Measurements from ENCODE around the gene ETFA.

- no peak for TF ChIP-seq CTCF (IDR thresholded peaks at IDR 0.05 in 4 of 5, conservative IDR thresholded peaks at IDR 0.05 in 1 of 5)
- no peak for TF ChIP-seq POLR2A (IDR thresholded peaks at IDR 0.05)
Observed at GRCh38 chr15:76221085-76221767, 90.0 kb downstream of the ETFA start.

Measured in gastrocnemius medialis (tissue), 4 donors.